Measurements from ENCODE around the gene ST3GAL3.

DNA sequence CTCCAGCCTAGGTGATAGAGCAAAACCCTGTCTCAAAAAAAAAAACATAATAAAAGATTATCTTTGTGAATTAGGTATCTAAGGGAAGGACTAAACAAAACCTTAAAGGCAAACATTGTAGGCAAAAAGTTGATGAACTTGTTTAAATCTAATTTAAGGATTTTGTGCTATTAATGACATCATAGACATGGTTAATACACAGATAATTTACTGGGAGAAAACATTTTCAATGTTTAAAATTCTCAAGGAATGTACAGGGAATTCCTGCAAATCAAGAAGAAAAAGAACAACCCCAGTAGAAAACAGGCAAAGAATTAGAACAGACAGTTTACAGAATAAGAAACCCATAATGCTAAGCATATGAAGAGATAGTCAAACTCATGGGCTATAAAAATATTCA is 47.6 kb downstream of the ST3GAL3 start:
- no peak for TF ChIP-seq CTCF (IDR thresholded peaks at IDR 0.05)
- no peak for TF ChIP-seq POLR2A (IDR thresholded peaks at IDR 0.05)

Data from uterus (tissue), 2 donors.